SU-DHL-6 (cell line): Measurements from ENCODE around the gene ABHD16A.

Experiments used
- H2AFZ ChIP-seq: fragments of 200-600 bp; sonication (generic); 2 replicates; pipeline ENCODE4 v1.6.1; 2014; ENCODE audit warnings: low read depth, mild to moderate bottlenecking, moderate library complexity, mixed read lengths, antibody characterized with exemption, low read length; ENCODE audit not compliant: severe bottlenecking
- H3F3A ChIP-seq: fragments of 200-600 bp; shearing (Covaris generic); 2 replicates; pipeline ENCODE4 v1.6.0; 2016; ENCODE audit warnings: antibody characterized with exemption, mild to moderate bottlenecking; ENCODE audit not compliant: insufficient read depth
- H3K27ac ChIP-seq: fragments of 200-600 bp; sonication (generic); 2 replicates; pipeline ENCODE4 v1.5.1; 2016; ENCODE audit warnings: low read depth, mild to moderate bottlenecking, low read length, moderate library complexity, mixed read lengths
- H3K27me3 ChIP-seq: fragments of 200-600 bp; sonication (generic), shearing (Covaris generic); 2 replicates; pipeline ENCODE4 v1.6.0; 2014; ENCODE audit warnings: mild to moderate bottlenecking, low read length
- H3K36me3 ChIP-seq: fragments of 200-600 bp; sonication (generic); 2 replicates; pipeline ENCODE4 v1.6.1; 2014; ENCODE audit warnings: mild to moderate bottlenecking, low read length, mixed read lengths
- H3K4me2 ChIP-seq: fragments of 300-600, 200-600 bp; shearing (Covaris generic), sonication (generic); 2 replicates; pipeline ENCODE4 v1.6.0; 2014; ENCODE audit warnings: low read length, low read depth, mild to moderate bottlenecking; ENCODE audit not compliant: poor library complexity, severe bottlenecking
- H3K4me3 ChIP-seq: fragments of 200-600 bp; sonication (generic); 2 replicates; pipeline ENCODE4 v1.5.1; 2014; ENCODE audit warnings: antibody characterized with exemption, low read length, mild to moderate bottlenecking, mixed read lengths; ENCODE audit not compliant: insufficient read depth, poor library complexity, severe bottlenecking
- H3K79me2 ChIP-seq: fragments of 200-600 bp; sonication (generic); 2 replicates; pipeline ENCODE4 v1.6.1; 2014; ENCODE audit warnings: mild to moderate bottlenecking, low read length, moderate library complexity; ENCODE audit not compliant: insufficient read depth
- H3K9ac ChIP-seq: fragments of 200-600 bp; sonication (generic); 2 replicates; pipeline ENCODE4 v1.7.0; 2014; ENCODE audit warnings: mild to moderate bottlenecking, low read length
- H3K9me2 ChIP-seq: fragments of 200-600 bp; sonication (generic); replicated peaks from 2 replicates; pipeline ENCODE4 v1.6.1; 2014; ENCODE audit warnings: low read length; ENCODE audit not compliant: insufficient read depth
- H3K9me3 ChIP-seq: fragments of 200-600 bp; sonication (generic); 2 replicates; pipeline ENCODE4 v1.6.1; 2014; ENCODE audit warnings: low read length, mixed read lengths; ENCODE audit not compliant: insufficient read depth
- H4K20me1 ChIP-seq: fragments of 200-600 bp; sonication (generic); 2 replicates; pipeline ENCODE4 v1.6.1; 2014; ENCODE audit warnings: low read depth, mild to moderate bottlenecking, antibody characterized with exemption, low read length, moderate library complexity, mixed read lengths
- EZH2phosphoT487 ChIP-seq: fragments of 200-600 bp; sonication (generic), shearing (Covaris generic); conservative IDR thresholded peaks from 2 replicates; pipeline ENCODE4 v1.6.1; 2018; ENCODE audit warnings: mild to moderate bottlenecking, antibody characterized with exemption, low read length, moderate library complexity, mixed read lengths
- TF ChIP-seq, protein P1 (sequence below): fragments of 200-600 bp; sonication (generic); IDR thresholded peaks from one replicate; pipeline ENCODE4 v1.5.1; 2017; ENCODE audit warnings: antibody characterized with exemption, mild to moderate bottlenecking, low read length, moderate library complexity; ENCODE audit not compliant: insufficient read depth, poor library complexity, severe bottlenecking

Gene ABHD16A

DNA sequence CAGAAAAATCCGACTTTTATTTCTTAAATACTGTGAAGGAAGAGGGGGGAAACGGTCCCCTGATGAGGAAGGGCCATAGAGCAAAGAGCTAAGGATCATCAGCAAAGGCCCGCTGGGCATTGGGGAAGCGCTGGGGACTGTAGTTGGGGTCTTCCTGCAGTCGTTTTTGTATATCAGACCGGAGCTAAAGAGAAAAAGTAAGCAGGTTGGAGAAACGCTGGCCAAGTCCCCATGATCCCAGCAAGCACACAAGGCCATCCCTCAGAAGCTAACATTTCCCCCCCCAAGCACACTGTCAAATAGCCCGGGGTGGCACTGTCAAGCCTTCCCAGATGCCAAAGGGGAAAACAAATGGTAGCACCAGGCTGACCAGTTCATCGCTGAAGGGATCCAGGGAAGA, 64.1 kb downstream of the ABHD16A start:
- no peaks in the 10 kb centered on the region for H4K20me1 ChIP-seq
- no peak overlapping the region for H3K4me2 ChIP-seq
- H2AFZ ChIP-seq, result no peak overlapping the region
- no peaks in the 10 kb centered on the region for H3K27me3 ChIP-seq
- TF ChIP-seq, protein P1, sequence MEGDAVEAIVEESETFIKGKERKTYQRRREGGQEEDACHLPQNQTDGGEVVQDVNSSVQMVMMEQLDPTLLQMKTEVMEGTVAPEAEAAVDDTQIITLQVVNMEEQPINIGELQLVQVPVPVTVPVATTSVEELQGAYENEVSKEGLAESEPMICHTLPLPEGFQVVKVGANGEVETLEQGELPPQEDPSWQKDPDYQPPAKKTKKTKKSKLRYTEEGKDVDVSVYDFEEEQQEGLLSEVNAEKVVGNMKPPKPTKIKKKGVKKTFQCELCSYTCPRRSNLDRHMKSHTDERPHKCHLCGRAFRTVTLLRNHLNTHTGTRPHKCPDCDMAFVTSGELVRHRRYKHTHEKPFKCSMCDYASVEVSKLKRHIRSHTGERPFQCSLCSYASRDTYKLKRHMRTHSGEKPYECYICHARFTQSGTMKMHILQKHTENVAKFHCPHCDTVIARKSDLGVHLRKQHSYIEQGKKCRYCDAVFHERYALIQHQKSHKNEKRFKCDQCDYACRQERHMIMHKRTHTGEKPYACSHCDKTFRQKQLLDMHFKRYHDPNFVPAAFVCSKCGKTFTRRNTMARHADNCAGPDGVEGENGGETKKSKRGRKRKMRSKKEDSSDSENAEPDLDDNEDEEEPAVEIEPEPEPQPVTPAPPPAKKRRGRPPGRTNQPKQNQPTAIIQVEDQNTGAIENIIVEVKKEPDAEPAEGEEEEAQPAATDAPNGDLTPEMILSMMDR, result no peak
- no peak for TF ChIP-seq EZH2phosphoT487
- no peak overlapping the region for H3K4me3 ChIP-seq
- no peaks in the 10 kb centered on the region for H3K9me2 ChIP-seq
- peaks cover 18% of the 10 kb centered on the region; the same call in 1 of the 2 replicates for H3K36me3 ChIP-seq
- H3K9me3 ChIP-seq, result no peaks in the 10 kb centered on the region
- no peak overlapping the region for H3K9ac ChIP-seq
- peaks cover 50% of the 10 kb centered on the region for H3F3A ChIP-seq
- no peaks in the 10 kb centered on the region for H3K79me2 ChIP-seq
- no peak overlapping the region for H3K27ac ChIP-seq
